ENCODE data around the gene RGPD8. TPM values are rescaled to one million over a fixed set of nuclear protein-coding genes. Genes with fewer than 3 reads are reported as not detected.

RGPD8 gene
- total and polyA plus RNA-seq, 7 experiments from 2014 or later = 3.6 to 50.6 (median 27.8) TPM

Other genes starting within 250 kb of the RGPD8 start
- 10 to 100 TPM in 4 of 5 experiments, 1 to 10 TPM in 1; 8.8 to 23.6 (median 17.2) TPM for gene ZC3H8, start 178.6 kb downstream of the RGPD8 start, total RNA-seq
- 10 to 100 TPM; 13.6 to 18.0 TPM for gene ZC3H8, start 178.6 kb downstream of the RGPD8 start, polyA plus RNA-seq
- 10 to 100 TPM; 11.8 to 42.1 (median 23.7) TPM for gene ZC3H6, start 158.0 kb downstream of the RGPD8 start, total RNA-seq
- gene ZC3H6, start 158.0 kb downstream of the RGPD8 start, polyA plus RNA-seq = 1 to 10 TPM; 9.1 to 9.4 TPM
- 10 to 100 TPM; 13.3 to 31.0 (median 14.8) TPM for gene TTL, start 48.5 kb upstream of the RGPD8 start, total RNA-seq
- gene TTL, start 48.5 kb upstream of the RGPD8 start, polyA plus RNA-seq = 1 to 10 TPM; 1.1 to 1.3 TPM
- 10 to 100 TPM; 10.1 to 41.8 (median 25.2) TPM for gene POLR1B, start 108.8 kb upstream of the RGPD8 start, total RNA-seq
- gene POLR1B, start 108.8 kb upstream of the RGPD8 start, polyA plus RNA-seq = 10 to 100 TPM; 17.2 to 26.1 TPM
- gene CHCHD5, start 151.0 kb upstream of the RGPD8 start, total RNA-seq = 10 to 100 TPM; 17.4 to 31.9 (median 21.1) TPM
- 10 to 100 TPM; 35.3 to 67.3 TPM for gene CHCHD5, start 151.0 kb upstream of the RGPD8 start, polyA plus RNA-seq
- 100 to 1,000 TPM in 3 of 5 experiments, 10 to 100 TPM in 2; 94.4 to 164 (median 120) TPM for gene SLC20A1, start 212.3 kb upstream of the RGPD8 start, total RNA-seq
- gene SLC20A1, start 212.3 kb upstream of the RGPD8 start, polyA plus RNA-seq = 10 to 100 TPM; 32.8 to 39.3 TPM